Measurements from ENCODE around the gene PYM1.
"Not testable (repeated sequence)": the region's sequence is repeated elsewhere in the genome, so short reads cannot be mapped to it uniquely, and the experiment has no call there.

PYM1 gene

DNA sequence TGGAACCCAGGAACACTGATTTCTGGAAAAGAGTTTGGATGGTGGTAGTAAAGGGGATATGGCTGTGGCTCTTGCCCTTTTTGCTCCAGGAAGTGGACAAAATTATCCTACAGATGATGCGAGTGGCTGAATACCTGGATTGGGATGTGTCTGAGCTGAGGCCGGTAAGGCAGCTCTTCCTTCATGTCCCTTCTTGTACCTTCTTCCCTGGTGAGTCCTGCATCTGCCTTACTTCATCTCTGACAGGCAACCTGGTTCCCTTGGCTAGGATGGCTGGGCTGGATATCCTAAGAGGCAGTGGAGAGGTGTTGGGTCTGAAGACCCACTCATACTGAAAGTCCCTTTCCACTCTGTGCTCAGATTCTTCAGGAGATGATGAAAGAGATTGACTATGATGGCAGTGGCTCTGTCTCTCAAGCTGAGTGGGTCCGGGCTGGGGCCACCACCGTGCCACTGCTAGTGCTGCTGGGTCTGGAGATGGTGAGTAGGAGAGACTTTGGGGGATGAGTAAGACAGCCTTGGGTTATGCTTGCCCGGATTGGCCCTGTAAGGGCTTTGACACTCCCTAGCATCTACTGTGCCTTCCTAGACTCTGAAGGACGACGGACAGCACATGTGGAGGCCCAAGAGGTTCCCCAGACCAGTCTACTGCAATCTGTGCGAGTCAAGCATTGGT lies 11.3 kb upstream of the PYM1 start:
- no peak for DNase-seq

- DNase-seq, result no peak
These were observed 10.3 kb upstream of the PYM1 start for GRCh38 chr12:55937981-55938380.

GRCh38 chr12:55935738-55936151 lies 8.1 kb upstream of the PYM1 start:
- no peak for DNase-seq

GRCh38 chr12:55934773-55935172 lies 7.1 kb upstream of the PYM1 start:
- DNase-seq, result no peak

DNA sequence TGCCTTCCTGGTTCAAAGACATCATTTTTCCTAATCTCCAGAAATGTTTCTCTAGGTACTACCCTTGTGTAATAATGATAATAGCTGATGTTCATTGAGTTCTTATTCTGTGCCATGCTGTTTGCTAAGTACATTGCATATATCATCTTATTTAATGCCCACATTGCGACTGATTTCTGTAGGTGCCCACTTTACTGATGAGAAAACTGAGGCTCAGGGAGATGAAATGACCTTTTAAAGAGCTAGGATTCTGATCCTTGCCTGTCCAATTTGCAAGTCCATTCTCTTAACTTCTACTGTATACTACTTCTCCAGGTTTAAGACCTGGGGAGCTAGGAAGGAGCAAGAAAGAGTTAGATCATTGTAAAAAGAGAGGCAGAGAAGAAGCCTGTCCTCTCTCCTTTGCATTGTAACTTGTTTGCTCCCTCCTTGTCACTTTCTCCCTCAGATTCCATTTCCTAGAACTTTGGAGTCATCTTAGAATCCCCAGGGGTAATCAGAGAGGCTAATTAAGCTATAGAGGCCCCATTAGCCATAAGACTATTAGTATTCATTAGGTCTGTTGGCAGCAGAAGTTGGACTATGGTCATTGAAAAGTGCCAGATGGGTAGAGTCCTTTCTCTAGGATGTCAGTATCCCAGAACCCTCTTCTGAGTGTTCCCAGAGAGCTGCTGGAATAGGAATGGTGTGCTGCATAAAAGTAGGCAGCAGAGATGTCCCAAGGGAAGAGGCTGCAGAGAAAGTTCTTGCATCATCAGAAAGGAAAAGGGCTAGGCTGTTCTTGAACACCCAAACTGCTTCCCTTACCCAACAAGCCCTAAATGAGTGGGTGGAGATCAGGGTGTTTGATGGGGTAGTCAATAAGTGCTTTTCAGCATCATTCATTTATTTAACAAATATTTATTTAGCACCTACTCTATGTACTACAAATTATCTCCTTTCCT lies 6.4 kb upstream of the PYM1 start:
- no peak for DNase-seq

GRCh38 chr12:55933169-55933798 lies 5.6 kb upstream of the PYM1 start:
- peak; percentile 50 for DNase-seq

- no peak for DNase-seq
These were observed 4.8 kb upstream of the PYM1 start for GRCh38 chr12:55932551-55932910.

DNA sequence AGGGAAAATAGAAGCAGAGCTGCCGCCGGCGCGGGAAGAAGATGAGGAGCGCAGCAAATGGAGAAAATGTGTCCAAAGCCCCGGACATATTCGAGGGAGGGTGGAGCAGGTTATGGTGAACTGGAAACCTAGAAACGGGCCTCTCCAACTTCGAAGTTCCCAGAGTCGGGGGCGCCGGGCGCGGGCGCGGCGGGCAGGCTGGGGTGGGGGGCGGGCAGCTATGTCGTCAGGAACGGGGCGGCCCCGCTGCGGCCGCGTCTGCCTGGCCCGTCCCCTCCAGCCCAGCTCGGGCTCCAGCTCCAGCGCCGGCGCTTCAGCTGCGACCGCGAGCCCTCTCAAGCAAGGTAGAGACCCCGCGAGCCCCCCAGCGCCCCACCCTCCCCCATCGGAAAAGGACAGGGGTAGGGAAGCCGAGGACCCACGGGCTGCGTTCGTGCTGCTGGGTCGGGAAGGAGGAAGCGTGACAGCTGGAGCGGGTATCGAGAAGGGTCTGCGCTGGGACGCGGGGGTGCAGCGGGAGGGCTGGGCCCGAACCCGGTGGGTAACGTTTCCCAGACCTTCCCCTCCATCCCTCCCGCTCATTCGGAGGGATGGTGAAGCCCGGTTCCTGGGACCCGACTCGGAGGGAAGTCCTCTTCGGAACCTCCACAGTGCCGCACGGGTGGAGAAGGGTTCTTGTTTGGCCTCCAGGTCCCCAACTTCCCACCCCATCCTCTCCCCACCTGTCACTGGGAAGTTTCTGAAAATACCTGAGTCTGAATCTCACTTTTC lies 4.3 kb upstream of the PYM1 start:
- peak; percentile 42 for DNase-seq

- DNase-seq, result no peak
These were observed 3.7 kb upstream of the PYM1 start for GRCh38 chr12:55931317-55931779.

- peak; percentile 65 for DNase-seq
These were observed 3.1 kb upstream of the PYM1 start, which contains the start of gene DGKA for GRCh38 chr12:55930771-55931316. DGKA (plus strand) TSS chr12:55931162; CDS start chr12:55936504, 5,342 bp downstream.

DNA sequence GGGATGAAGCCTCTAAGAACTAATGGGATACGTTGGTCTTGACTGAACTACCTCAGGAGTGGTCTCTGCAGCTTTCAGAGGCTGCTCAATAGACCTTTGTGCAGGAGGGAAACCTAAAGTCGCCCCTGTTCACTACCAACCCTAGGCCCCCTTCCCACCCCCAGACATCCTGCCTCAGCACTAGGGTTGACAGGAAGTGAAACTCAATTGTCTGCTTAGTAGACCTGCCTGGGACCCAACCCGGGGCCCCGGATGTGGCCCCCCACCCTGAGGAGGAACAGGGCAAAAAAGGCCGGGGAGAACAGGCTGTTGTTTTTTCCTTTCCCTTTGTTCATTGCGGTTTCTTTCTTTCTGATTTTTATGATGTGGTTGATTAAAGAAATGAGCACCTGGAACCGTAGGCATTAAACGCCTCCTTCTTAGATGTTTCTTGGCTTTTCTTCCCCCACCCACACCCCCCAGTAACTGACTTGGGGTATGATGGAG lies 1.7 kb upstream of the PYM1 start:
- peak; percentile 31 for DNase-seq

GRCh38 chr12:55926738-55927587 lies 731 bp downstream of the PYM1 start:
- peak; percentile 92 for DNase-seq

- DNase-seq, result no peak
These were observed 1.6 kb downstream of the PYM1 start for GRCh38 chr12:55925870-55926737.

DNA sequence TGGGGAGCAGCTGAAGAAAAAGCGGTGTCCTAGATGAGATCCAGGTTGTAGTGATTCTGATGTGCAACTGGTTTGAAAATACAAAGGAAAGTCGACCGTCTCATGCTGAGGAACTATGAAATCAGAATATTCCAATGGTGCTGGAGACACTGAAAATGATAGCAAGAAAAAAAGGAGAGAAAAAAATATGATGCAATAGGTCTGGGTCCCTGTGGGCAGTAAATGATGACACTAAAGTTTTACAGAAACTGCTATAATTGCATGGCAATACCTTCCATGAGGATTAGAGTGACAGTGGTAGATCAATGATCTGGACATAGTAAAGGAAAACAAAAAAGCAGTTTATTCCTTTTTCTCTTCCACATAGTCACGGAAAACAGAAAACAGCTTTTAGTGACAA lies 2.3 kb downstream of the PYM1 start:
- no peak for DNase-seq

DNA sequence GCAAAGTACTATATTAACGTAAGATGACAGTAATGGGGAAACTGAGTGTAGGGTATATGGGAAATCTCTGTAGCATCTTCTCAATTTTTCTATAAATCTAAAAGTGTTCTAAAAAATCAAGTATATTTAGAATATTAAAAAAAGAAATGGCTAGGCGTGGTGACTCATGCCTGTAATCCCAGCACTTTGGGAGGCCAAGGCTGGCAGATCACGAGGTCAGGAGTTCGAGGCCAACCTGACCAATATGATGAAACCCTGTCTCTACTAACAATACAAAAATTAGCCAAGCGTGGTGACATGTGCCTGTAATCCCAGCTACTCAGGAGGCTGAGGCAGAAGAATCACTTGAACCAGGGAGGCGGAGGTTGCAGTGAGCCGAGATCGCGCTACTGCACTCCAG lies 4.0 kb downstream of the PYM1 start:
- not testable (repeated sequence) for DNase-seq

DNA sequence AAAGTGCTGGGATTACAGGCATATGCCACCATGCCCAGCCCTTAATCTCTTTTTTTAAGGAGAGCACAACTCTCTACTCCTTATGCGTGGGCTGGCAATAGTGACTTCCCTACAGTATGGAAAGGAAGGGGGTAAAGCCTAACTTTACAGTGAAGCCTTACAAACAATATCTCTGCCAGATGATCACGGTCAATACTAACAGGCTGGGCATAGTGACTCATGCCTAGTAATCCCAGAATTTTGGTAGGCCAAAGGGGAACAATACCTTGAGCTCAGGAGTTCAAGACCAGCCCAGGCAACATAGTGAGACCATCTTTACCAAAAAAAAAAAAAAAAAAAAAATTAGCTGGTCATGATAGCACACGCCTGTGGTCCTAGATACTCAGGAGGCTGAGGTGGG lies 5.6 kb downstream of the PYM1 start:
- DNase-seq, result no peak

GRCh38 chr12:55919032-55919431 lies 8.7 kb downstream of the PYM1 start:
- DNase-seq, result not testable (repeated sequence)

DNA sequence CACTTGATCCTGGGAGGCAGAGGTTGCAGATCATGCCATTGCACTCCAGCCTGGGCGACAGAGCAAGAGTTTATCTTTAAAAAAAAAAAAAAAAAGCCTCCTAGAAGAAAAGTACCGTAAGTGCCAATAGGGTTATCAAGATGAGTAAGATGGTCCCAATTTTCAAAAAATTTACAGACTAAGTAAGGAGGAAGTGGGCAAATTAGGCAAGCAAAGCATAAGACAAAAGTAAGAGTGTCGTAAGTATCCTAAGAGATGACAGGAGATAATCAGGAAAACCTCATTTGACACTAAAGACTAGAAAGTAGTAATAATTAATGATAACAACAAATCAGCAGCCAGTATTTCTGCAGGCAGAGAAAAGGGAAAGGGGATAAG lies 12.2 kb downstream of the PYM1 start:
- DNase-seq, result peak; percentile 74

DNA sequence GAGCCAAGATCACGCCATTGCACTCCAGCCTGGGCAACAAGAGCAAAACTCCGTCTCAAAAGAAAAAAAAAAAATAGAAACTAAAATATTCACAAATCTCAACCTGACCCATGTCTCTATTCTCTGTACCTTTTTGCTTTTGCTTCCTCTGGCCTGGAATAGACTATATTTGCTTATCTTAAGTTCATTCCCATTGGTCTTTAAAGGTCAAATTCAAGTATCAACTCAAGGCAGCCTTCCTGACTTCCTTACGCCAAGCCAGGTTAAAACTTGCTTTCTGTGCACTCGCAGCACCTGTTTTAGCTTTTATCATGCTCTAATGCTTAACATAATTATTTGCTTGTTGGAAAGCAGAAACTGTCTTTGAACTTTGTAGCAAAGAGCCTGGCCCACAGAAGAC lies 14.8 kb downstream of the PYM1 start:
- no peak for DNase-seq

DNA sequence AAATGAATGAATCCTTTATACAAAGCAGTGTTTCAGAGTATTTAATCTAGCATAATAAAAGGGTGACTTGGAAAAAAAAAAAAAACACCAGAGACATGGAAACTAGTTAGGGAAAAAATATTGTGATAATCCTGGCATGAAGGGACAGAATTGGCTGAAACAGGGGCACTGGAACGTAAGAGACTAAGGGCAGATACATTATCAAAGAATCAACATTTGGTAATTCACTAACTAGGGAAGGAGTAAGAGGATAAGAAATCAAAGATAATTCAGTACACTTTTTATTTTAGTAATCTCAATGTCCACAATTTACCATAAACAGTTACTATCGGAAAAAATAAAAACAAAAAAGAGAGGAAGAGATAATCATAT lies 18.2 kb downstream of the PYM1 start:
- no peak for DNase-seq
